ENCODE results near the gene FOXI2.

FOXI2 gene

GRCh38 chr10:127740596-127740995 is 3.6 kb downstream of the FOXI2 start:
- Histone ChIP-seq H3K4me1 (ENCODE audit: control insufficient read depth, insufficient read depth, low read length, poor library complexity, severe bottlenecking) (no peaks in the 10 kb centered on the region), H3K36me3 (ENCODE audit: control insufficient read depth, insufficient read depth, low read length) (no peaks in the 10 kb centered on the region), H3K27me3 (replicated peaks; ENCODE audit: control insufficient read depth, insufficient read depth, low read length, poor library complexity, severe bottlenecking) (peaks cover 3% of the 10 kb centered on the region), H3K4me3 (ENCODE audit: insufficient read depth, low read depth, low read length, poor library complexity, severe bottlenecking) (no peak overlapping the region), H3K27ac (ENCODE audit: insufficient read depth, low read length, poor library complexity, severe bottlenecking) (no peak overlapping the region), H3K9me3 (ENCODE audit: control insufficient read depth, low read length) (no peaks in the 10 kb centered on the region)
- DNase-seq = no peak

GRCh38 chr10:127743205-127743604 is 6.2 kb downstream of the FOXI2 start:
- H3K9me3 ChIP-seq (ENCODE audit: control insufficient read depth, low read length) = no peaks in the 10 kb centered on the region
- H3K27me3 ChIP-seq (replicated peaks; ENCODE audit: control insufficient read depth, insufficient read depth, low read length, poor library complexity, severe bottlenecking) = peaks cover 3% of the 10 kb centered on the region
- H3K4me3 ChIP-seq (ENCODE audit: insufficient read depth, low read depth, low read length, poor library complexity, severe bottlenecking) = no peak overlapping the region
- no peaks in the 10 kb centered on the region for H3K4me1 ChIP-seq (ENCODE audit: control insufficient read depth, insufficient read depth, low read length, poor library complexity, severe bottlenecking)
- no peak overlapping the region for H3K27ac ChIP-seq (ENCODE audit: insufficient read depth, low read length, poor library complexity, severe bottlenecking)
- no peak for DNase-seq
- H3K36me3 ChIP-seq (ENCODE audit: control insufficient read depth, insufficient read depth, low read length) = no peaks in the 10 kb centered on the region

GRCh38 chr10:127744956-127745355 is 8.0 kb downstream of the FOXI2 start:
- H3K9me3 ChIP-seq (ENCODE audit: control insufficient read depth, low read length) = no peaks in the 10 kb centered on the region
- no peaks in the 10 kb centered on the region for H3K36me3 ChIP-seq (ENCODE audit: control insufficient read depth, insufficient read depth, low read length)
- no peak overlapping the region for H3K27ac ChIP-seq (ENCODE audit: insufficient read depth, low read length, poor library complexity, severe bottlenecking)
- no peak for DNase-seq
- H3K27me3 ChIP-seq (replicated peaks; ENCODE audit: control insufficient read depth, insufficient read depth, low read length, poor library complexity, severe bottlenecking) = peaks cover 3% of the 10 kb centered on the region
- no peaks in the 10 kb centered on the region for H3K4me1 ChIP-seq (ENCODE audit: control insufficient read depth, insufficient read depth, low read length, poor library complexity, severe bottlenecking)
- no peak overlapping the region for H3K4me3 ChIP-seq (ENCODE audit: insufficient read depth, low read depth, low read length, poor library complexity, severe bottlenecking)

DNA sequence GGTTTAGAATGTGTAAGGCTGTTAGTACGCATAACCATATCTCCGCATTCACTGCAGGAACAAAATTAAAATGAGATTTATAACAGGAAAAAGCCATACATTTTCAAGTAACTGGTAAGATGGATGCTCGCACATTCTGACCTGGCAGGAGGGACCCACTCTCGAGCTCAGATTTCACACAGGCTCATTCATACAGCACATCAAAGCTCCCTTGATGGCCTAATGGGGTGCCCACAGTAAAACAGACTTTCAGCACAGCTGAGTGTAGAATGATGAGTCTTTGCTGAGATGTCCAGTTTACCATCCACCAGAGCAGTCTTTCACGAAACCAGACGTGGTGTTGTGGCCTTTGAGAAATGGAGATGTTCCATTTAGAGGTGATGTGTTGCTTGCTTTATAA is 8.9 kb downstream of the FOXI2 start:
- Histone ChIP-seq H3K27ac (ENCODE audit: insufficient read depth, low read length, poor library complexity, severe bottlenecking) (no peak overlapping the region), H3K4me1 (ENCODE audit: control insufficient read depth, insufficient read depth, low read length, poor library complexity, severe bottlenecking) (no peaks in the 10 kb centered on the region), H3K4me3 (ENCODE audit: insufficient read depth, low read depth, low read length, poor library complexity, severe bottlenecking) (no peak overlapping the region), H3K9me3 (ENCODE audit: control insufficient read depth, low read length) (no peaks in the 10 kb centered on the region), H3K36me3 (ENCODE audit: control insufficient read depth, insufficient read depth, low read length) (no peaks in the 10 kb centered on the region), H3K27me3 (replicated peaks; ENCODE audit: control insufficient read depth, insufficient read depth, low read length, poor library complexity, severe bottlenecking) (peaks cover 3% of the 10 kb centered on the region)
- no peak for DNase-seq

GRCh38 chr10:127755753-127756152 is 18.8 kb downstream of the FOXI2 start:
- no peaks in the 10 kb centered on the region for H3K4me1 ChIP-seq (ENCODE audit: control insufficient read depth, insufficient read depth, low read length, poor library complexity, severe bottlenecking)
- H3K27ac ChIP-seq (ENCODE audit: insufficient read depth, low read length, poor library complexity, severe bottlenecking) = no peak overlapping the region
- H3K27me3 ChIP-seq (replicated peaks; ENCODE audit: control insufficient read depth, insufficient read depth, low read length, poor library complexity, severe bottlenecking) = no peaks in the 10 kb centered on the region
- DNase-seq = no peak
- no peaks in the 10 kb centered on the region for H3K9me3 ChIP-seq (ENCODE audit: control insufficient read depth, low read length)
- no peaks in the 10 kb centered on the region for H3K36me3 ChIP-seq (ENCODE audit: control insufficient read depth, insufficient read depth, low read length)
- H3K4me3 ChIP-seq (ENCODE audit: insufficient read depth, low read depth, low read length, poor library complexity, severe bottlenecking) = no peak overlapping the region

- Histone ChIP-seq H3K27ac (ENCODE audit: insufficient read depth, low read length, poor library complexity, severe bottlenecking) (no peak overlapping the region), H3K4me1 (ENCODE audit: control insufficient read depth, insufficient read depth, low read length, poor library complexity, severe bottlenecking) (no peaks in the 10 kb centered on the region), H3K27me3 (replicated peaks; ENCODE audit: control insufficient read depth, insufficient read depth, low read length, poor library complexity, severe bottlenecking) (no peaks in the 10 kb centered on the region), H3K9me3 (ENCODE audit: control insufficient read depth, low read length) (no peaks in the 10 kb centered on the region), H3K36me3 (ENCODE audit: control insufficient read depth, insufficient read depth, low read length) (no peaks in the 10 kb centered on the region), H3K4me3 (ENCODE audit: insufficient read depth, low read depth, low read length, poor library complexity, severe bottlenecking) (no peak overlapping the region)
- DNase-seq = no peak
Measured at GRCh38 chr10:127756264-127756663, 19.3 kb downstream of the FOXI2 start.

DNA sequence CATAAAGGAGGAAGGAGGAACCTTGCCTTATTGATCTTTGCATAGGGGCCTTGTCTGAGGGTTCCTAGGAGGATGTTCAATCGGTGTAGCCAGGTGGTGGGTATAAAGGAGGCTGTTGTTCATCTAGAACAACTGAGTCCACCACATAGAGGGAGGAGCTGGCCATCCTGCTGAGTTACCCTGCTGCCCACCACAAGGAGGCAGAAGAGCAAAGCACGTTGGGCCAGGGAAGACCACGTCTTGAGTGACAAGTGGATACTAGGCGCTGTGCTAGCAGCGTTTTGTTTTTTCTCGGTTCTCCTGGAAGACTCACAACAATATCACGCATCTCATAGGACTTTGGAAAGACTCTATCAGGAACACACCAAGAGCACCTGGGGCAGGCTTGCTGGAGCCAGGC is 20.0 kb downstream of the FOXI2 start:
- no peak overlapping the region for H3K4me3 ChIP-seq (ENCODE audit: insufficient read depth, low read depth, low read length, poor library complexity, severe bottlenecking)
- no peak for DNase-seq
- H3K36me3 ChIP-seq (ENCODE audit: control insufficient read depth, insufficient read depth, low read length) = no peaks in the 10 kb centered on the region
- no peaks in the 10 kb centered on the region for H3K9me3 ChIP-seq (ENCODE audit: control insufficient read depth, low read length)
- H3K27ac ChIP-seq (ENCODE audit: insufficient read depth, low read length, poor library complexity, severe bottlenecking) = no peak overlapping the region
- H3K4me1 ChIP-seq (ENCODE audit: control insufficient read depth, insufficient read depth, low read length, poor library complexity, severe bottlenecking) = no peaks in the 10 kb centered on the region
- H3K27me3 ChIP-seq (replicated peaks; ENCODE audit: control insufficient read depth, insufficient read depth, low read length, poor library complexity, severe bottlenecking) = no peaks in the 10 kb centered on the region

DNA sequence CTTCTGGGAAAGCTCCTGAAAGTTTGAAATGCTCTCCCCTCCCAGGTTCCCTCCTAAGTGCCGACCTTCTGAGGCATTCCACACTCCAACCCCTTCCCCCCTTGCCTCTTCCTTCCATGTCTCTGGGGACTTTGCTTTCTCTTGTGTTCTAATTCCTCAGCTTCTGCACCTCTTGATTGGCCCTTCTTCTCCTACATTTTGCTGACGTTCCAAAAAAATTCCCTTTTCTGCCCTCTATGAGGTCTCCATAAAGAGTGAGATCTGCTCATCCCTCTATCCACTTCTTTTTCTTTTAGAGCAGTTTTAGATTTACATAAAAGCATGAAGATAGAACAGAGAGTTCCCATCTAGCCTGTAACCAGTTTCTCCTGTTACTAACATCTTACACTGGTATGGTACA is 22.3 kb downstream of the FOXI2 start:
- H3K27ac ChIP-seq (ENCODE audit: insufficient read depth, low read length, poor library complexity, severe bottlenecking) = no peak overlapping the region
- H3K36me3 ChIP-seq (ENCODE audit: control insufficient read depth, insufficient read depth, low read length) = no peaks in the 10 kb centered on the region
- no peaks in the 10 kb centered on the region for H3K9me3 ChIP-seq (ENCODE audit: control insufficient read depth, low read length)
- H3K4me1 ChIP-seq (ENCODE audit: control insufficient read depth, insufficient read depth, low read length, poor library complexity, severe bottlenecking) = no peaks in the 10 kb centered on the region
- no peak for DNase-seq
- H3K4me3 ChIP-seq (ENCODE audit: insufficient read depth, low read depth, low read length, poor library complexity, severe bottlenecking) = no peak overlapping the region
- H3K27me3 ChIP-seq (replicated peaks; ENCODE audit: control insufficient read depth, insufficient read depth, low read length, poor library complexity, severe bottlenecking) = peaks cover 2% of the 10 kb centered on the region

DNA sequence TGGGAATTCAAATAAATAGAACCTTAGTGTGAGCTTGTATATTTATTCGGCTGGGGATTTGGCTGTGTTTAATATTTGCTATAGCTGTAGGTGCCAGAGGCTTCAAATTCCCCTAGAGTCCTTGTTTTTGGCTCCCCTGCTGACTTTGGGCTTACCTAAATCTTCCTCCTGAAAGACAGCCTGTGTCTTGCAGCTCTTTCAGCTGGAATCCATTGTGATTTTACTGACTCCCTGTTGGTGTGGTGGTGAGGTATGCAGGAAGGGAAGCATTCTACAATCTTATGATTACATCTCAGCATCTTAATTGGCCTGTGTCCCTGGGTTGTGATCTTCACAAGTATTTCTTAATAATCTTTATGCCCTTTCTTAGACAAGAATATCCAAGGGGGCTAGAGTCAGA is 25.9 kb downstream of the FOXI2 start:
- Histone ChIP-seq H3K27me3 (replicated peaks; ENCODE audit: control insufficient read depth, insufficient read depth, low read length, poor library complexity, severe bottlenecking) (peaks cover 2% of the 10 kb centered on the region), H3K4me3 (ENCODE audit: insufficient read depth, low read depth, low read length, poor library complexity, severe bottlenecking) (no peak overlapping the region), H3K27ac (ENCODE audit: insufficient read depth, low read length, poor library complexity, severe bottlenecking) (no peak overlapping the region), H3K36me3 (ENCODE audit: control insufficient read depth, insufficient read depth, low read length) (no peaks in the 10 kb centered on the region), H3K4me1 (ENCODE audit: control insufficient read depth, insufficient read depth, low read length, poor library complexity, severe bottlenecking) (no peaks in the 10 kb centered on the region), H3K9me3 (ENCODE audit: control insufficient read depth, low read length) (no peaks in the 10 kb centered on the region)
- no peak for DNase-seq

DNA sequence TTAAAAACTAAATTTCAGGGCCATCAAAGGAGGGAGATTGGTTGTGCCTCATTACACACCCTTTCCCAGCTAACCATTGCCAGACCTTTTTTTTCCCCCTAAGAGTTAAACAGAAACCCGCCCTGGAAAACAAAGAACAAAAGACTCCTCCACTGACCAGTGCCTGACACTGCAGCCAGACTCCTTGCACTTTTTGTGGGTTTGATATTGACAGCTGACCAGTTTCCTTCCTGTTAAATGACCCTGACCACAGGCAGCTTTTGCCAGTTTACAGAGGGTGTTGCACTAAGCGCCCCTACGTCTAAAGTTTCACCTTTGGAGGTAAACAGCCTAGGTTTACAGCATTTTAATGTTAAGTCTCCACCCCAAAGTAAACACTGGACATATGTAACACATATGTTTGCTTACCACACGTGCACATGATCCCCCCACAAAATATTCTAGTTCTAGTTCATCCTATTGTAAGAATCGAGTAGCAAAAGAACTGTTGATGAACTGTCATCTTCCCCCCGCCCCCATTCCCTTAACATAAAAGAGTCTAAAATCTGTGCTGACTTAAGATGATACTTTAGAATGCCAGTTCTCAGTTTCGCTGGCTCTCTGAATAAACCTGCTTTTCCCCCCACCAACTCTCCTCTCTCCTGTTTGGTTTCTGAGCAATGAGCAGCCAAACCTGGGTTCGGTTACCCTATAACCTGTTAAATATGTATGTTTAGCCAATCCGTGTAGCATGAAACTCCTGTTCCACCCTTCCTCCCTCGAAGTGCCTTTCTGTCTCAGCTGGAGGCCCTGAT is 38.0 kb downstream of the FOXI2 start:
- no peaks in the 10 kb centered on the region for H3K9me3 ChIP-seq (ENCODE audit: control insufficient read depth, low read length)
- H3K27me3 ChIP-seq (replicated peaks; ENCODE audit: control insufficient read depth, insufficient read depth, low read length, poor library complexity, severe bottlenecking) = no peaks in the 10 kb centered on the region
- H3K4me3 ChIP-seq (ENCODE audit: insufficient read depth, low read depth, low read length, poor library complexity, severe bottlenecking) = no peak overlapping the region
- no peaks in the 10 kb centered on the region for H3K4me1 ChIP-seq (ENCODE audit: control insufficient read depth, insufficient read depth, low read length, poor library complexity, severe bottlenecking)
- H3K27ac ChIP-seq (ENCODE audit: insufficient read depth, low read length, poor library complexity, severe bottlenecking) = no peak overlapping the region
- no peaks in the 10 kb centered on the region for H3K36me3 ChIP-seq (ENCODE audit: control insufficient read depth, insufficient read depth, low read length)
- DNase-seq = no peak
